Measurements from ENCODE around the gene AGBL5.

AGBL5 gene

GRCh38 chr2:27033253-27033852 lies 18.1 kb upstream of the AGBL5 start:
- Mint-ChIP-seq H3K36me3 (ENCODE audit: low read depth) (peaks cover 39% of the 10 kb centered on the region), H3K4me1 (peaks cover 30% of the 10 kb centered on the region), H3K9me3 (no peaks in the 10 kb centered on the region), H3K27ac (peak overlapping the region; percentile 27), H3K4me3 (peak overlapping the region; percentile 94), H3K27me3 (ENCODE audit: low read depth, poor library complexity) (no peaks in the 10 kb centered on the region)
- TF ChIP-seq CTCF (IDR thresholded peaks at IDR 0.05) = peak; percentile 0
- no peak for DNase-seq

GRCh38 chr2:27038012-27038411 lies 13.5 kb upstream of the AGBL5 start:
- no peak overlapping the region for H3K4me3 Mint-ChIP-seq

GRCh38 chr2:27038631-27039339 lies 12.7 kb upstream of the AGBL5 start:
- no peak for DNase-seq
- Mint-ChIP-seq H3K4me3 (no peak overlapping the region), H3K36me3 (ENCODE audit: low read depth) (peaks cover 37% of the 10 kb centered on the region), H3K4me1 (peaks cover 25% of the 10 kb centered on the region), H3K9me3 (no peaks in the 10 kb centered on the region), H3K27ac (no peak overlapping the region), H3K27me3 (ENCODE audit: low read depth, poor library complexity) (no peaks in the 10 kb centered on the region)
- TF ChIP-seq CTCF (IDR thresholded peaks at IDR 0.05) = no peak

More at GRCh38 chr2:27038012-27038411, 13.5 kb upstream of the AGBL5 start:
- Mint-ChIP-seq H3K4me1 (peaks cover 32% of the 10 kb centered on the region), H3K27me3 (ENCODE audit: low read depth, poor library complexity) (no peaks in the 10 kb centered on the region), H3K27ac (no peak overlapping the region), H3K36me3 (ENCODE audit: low read depth) (peaks cover 37% of the 10 kb centered on the region), H3K9me3 (no peaks in the 10 kb centered on the region)
- no peak for TF ChIP-seq CTCF (IDR thresholded peaks at IDR 0.05)
- no peak for DNase-seq

GRCh38 chr2:27039426-27039825 lies 12.0 kb upstream of the AGBL5 start:
- Mint-ChIP-seq H3K9me3 (no peaks in the 10 kb centered on the region), H3K36me3 (ENCODE audit: low read depth) (peaks cover 33% of the 10 kb centered on the region)

GRCh38 chr2:27039871-27040270 lies 11.6 kb upstream of the AGBL5 start:
- no peaks in the 10 kb centered on the region for H3K27me3 Mint-ChIP-seq (ENCODE audit: low read depth, poor library complexity)
- H3K9me3 Mint-ChIP-seq = no peaks in the 10 kb centered on the region
- no peak overlapping the region for H3K27ac Mint-ChIP-seq
- H3K36me3 Mint-ChIP-seq (ENCODE audit: low read depth) = peaks cover 33% of the 10 kb centered on the region
- no peak for TF ChIP-seq CTCF (IDR thresholded peaks at IDR 0.05)
- no peak overlapping the region for H3K4me3 Mint-ChIP-seq
- H3K4me1 Mint-ChIP-seq = peaks cover 17% of the 10 kb centered on the region
- DNase-seq = no peak

More at GRCh38 chr2:27039426-27039825, 12.0 kb upstream of the AGBL5 start:
- Mint-ChIP-seq H3K27me3 (ENCODE audit: low read depth, poor library complexity) (no peaks in the 10 kb centered on the region), H3K27ac (no peak overlapping the region), H3K4me1 (peaks cover 18% of the 10 kb centered on the region), H3K4me3 (no peak overlapping the region)
- no peak for DNase-seq
- no peak for TF ChIP-seq CTCF (IDR thresholded peaks at IDR 0.05)

GRCh38 chr2:27040282-27040681 lies 11.2 kb upstream of the AGBL5 start:
- no peaks in the 10 kb centered on the region for H3K9me3 Mint-ChIP-seq
- H3K4me1 Mint-ChIP-seq = peaks cover 14% of the 10 kb centered on the region
- no peak overlapping the region for H3K27ac Mint-ChIP-seq
- H3K4me3 Mint-ChIP-seq = no peak overlapping the region
- DNase-seq = no peak
- H3K36me3 Mint-ChIP-seq (ENCODE audit: low read depth) = peaks cover 33% of the 10 kb centered on the region
- H3K27me3 Mint-ChIP-seq (ENCODE audit: low read depth, poor library complexity) = no peaks in the 10 kb centered on the region
- TF ChIP-seq CTCF (IDR thresholded peaks at IDR 0.05) = no peak
